Stimulated activated CD8-positive, alpha-beta memory T cell treated with anti-CD3 and anti-CD28 coated beads, Interleukin-12 subunit alpha, Interleukin-12 subunit beta, amount 100 ng/mL, for 4 hours (primary cell): ENCODE results near the gene RBMS3.
"Not testable (repeated sequence)": the region's sequence is repeated elsewhere in the genome, so short reads cannot be mapped to it uniquely, and the experiment has no call there.

Experiments used
- DNase-seq: peaks from one replicate; pipeline ENCODE4 v3.0.0-alpha.2; 2020; ENCODE audit warnings: low read depth

RBMS3 gene

DNA sequence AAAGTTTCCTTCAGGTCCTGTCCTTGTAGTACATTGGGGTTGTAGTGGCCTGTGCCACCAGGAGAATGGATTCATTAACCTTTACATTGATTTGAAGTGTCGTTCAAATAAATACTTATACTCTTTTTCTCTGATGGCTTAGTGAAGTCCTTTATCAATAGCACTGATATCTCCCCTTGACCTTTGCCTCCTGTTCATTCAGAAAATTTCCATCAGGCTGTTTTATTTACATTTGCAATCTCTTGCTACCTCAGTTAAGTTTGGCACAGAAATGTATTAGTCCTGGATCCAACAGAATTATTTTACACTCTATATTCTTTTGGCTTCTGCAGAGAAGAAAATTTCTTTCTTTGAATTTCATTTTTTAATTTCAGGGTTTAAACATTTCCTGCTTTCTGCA lies 497.0 kb downstream of the RBMS3 start:
- DNase-seq: no peak

DNA sequence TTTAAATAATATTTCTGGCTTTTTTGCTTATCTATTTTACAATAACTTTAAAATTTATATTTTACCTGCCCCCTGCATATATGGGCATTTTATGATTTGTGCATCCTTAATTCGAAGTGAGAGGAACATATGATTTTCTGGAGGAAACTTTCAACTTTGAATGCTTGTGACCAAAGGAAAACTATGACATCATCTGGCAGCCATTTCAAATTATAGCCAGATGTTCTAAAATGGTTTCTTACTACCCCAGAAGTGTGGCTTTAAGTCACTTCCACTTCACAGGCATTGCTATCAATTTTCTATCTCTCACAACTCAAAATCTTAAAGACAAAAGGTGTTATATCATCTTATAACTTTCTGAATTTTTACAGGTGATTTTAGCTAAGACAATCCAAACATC lies 508.8 kb downstream of the RBMS3 start:
- DNase-seq: no peak

DNA sequence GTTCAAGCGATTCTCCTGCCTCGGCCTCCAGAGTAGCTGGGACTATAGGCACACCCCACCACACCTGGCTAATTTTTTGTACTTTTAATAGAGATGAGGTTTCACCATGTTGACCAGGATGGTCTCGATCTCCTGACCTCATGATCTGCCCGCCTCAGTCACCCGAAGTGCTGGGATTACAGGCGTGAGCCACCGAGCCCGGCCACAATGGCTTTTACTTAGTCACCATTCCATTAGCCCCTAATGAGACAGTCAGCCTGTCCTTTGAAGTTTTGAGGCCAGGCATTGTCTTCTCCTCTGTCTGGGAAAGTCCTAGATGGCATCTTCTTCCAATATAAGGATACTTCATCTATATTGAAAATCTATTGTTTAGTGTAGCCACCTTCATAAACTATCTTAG lies 515.9 kb downstream of the RBMS3 start:
- DNase-seq: no peak

DNA sequence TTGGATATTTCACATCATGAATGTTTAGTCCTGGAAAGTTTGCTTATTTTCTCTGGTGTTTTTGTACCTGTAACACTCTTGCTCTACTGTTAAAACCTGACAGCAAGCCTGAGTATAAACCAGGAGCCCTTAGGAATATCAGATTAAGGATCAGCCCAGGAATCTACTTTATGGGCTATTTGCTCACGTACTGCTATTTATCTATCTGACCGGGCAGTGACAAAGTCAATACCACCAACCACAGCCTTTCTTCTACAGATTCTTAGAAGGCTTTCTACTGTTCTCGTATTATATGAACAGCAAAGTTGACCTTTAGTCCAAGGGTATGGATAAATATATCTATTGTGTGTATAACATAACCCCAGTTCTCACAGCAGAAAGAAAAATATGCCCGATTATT lies 521.2 kb downstream of the RBMS3 start:
- no peak for DNase-seq

DNA sequence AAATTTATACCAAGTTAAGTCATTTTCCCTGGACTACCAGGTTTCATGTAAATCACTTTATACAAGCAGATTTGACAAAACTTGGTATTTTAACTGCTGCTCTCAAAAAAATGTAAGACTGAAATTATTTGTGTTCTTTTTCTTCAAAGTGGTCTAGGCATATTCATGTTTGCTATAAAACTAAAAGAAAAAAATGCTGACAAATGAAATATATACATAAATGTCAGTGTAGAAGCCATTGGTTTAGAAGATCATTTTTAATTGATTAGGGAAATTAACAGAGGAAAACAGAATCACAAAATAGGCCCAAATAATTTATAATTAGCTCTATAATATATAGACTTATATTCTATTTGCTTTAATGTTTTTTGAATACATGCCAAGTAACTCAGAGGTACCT lies 523.2 kb downstream of the RBMS3 start:
- DNase-seq: no peak

DNA sequence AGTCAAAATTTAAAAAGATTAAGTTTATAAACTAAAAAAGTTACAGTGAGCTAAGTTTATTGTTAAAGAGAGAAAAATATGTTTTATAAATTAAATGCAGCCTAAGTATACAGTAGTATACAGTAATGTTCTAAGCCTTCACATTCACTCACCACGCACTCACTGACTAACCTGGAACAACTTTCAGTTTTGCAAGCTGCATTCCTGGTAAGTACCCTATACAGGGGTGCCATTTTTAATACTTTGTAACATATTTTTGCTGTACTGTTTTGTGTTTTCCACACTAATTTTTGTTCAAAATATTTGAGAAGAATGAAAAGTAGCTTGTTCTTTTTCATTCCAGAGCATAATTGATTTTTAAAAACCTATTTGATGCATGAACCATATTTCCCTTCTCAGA lies 524.9 kb downstream of the RBMS3 start:
- no peak for DNase-seq

DNA sequence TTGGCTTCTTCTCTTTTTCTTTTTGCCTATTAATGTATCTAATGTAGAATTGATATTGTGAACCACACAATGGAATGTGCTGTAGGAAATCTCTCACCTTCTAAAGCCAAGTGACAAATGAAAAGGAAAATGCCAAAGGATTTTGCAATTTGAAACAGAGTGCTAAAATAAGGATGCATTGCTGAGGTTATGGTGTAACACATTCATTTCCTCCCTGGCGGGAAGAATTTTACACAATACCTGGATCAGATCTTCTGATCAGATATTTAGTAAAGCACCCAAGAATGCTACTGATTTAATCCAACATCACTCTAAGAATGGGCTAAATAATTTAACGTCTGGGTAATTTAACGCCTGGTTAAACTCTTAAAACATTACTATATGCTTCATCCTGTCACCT lies 527.5 kb downstream of the RBMS3 start:
- DNase-seq: not testable (repeated sequence)

DNA sequence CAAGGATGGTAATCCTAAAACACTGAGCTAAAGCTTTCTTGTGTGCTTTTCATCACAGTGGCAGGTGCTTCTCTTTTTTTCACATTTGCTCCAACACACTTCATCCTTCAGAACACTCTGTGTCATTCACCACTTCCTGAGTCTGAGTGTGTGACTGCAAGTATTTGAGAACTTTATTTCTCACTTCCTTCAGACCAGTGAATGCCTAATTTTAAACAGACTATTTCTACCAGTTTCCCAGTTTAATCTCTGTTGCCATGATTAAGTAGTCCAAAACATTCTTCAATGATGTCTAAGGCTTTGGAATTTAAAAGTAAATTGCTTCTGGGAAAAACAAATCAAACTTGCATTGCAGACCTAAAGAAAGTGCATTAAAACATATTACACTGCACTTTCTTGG lies 541.2 kb downstream of the RBMS3 start:
- DNase-seq: no peak

DNA sequence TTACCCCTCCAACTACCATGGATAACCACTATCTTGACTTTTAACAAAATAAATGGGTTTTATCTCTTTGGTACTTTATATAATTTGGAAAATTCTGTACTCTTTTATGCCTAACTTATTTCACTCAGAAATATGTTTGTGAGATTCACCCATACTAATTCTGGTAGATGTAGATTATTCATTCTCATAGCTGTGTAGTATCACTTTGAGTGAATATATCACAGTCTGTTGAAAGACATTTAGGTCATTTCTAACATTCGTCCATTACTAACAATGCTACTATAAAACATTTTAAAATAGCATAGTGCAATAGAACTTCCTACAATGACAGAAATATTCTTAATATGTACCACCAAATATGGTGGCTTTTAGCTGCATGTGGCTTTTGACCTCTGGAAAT lies 542.4 kb downstream of the RBMS3 start:
- no peak for DNase-seq

DNA sequence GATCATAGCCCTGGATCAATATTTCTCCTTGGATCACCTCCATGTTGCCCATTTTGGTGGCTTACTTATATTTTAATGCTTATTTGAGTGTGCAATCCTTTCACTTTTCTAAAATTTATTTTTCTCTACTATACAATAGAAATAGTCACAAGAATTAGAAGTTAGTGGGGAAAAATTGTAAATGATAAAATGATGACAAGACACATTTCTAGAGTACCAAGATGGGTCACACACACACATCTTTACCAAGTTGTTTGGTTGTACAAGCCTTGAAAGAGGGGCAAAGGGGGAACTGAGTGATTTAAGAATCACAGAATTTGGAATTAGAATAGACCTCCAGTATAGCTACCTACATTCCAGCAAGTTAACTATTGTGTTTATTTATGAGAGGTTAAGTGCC lies 545.8 kb downstream of the RBMS3 start:
- DNase-seq: no peak

DNA sequence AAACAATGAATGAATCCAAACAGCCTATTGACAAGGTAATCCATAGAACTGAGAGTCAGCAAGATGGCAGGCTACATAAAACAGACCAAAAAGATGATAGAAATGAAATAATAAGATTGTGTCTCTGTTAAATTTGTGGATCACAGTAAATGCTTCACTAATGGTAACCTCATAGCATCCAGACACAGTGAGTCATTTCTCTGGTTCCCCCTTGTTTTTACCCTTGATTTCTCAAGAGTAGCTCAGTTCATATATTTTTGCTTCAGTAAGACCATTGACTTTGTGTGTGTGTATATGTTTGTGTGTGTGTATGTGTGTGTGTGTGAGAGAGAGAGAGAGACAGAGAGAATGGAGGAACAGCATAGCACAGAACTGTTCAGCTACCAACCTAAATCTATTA lies 546.9 kb downstream of the RBMS3 start:
- DNase-seq: no peak

DNA sequence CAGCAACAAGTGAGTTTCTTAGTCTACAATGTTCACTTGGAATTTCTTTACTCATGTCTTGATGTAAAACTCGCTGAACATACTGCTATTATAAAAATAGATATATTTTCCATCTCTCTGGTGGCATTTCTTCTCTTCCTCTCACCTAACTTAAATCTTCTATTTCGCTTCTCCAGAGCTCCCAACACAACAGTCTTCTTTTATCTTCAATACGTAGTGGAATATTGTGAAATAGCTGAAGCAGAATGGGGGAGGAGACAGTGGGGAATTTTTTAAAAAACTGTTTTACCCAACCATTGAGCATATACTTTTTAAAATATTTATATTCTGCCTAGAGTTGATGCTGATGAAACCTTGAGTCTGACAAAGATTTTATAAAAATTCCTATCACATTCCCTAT lies 548.5 kb downstream of the RBMS3 start:
- no peak for DNase-seq

DNA sequence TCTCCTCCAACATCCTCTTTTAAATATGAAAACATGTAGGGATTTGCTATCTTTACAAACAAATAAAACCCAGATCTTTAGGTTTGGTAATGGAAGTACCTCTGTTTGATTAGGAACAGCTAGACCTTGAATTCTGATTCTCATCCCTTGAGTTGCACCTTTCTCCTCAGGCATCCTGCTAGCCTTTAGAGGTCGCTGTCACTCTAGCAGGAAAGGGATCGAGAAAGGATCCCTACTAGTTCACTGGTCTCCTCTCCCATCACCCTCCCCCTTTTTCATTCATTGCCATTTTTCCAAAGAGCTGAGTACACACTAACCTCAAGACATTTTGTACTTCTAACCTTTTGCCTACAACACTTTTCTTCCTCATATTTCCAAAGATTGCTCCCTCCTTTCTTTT lies 569.8 kb downstream of the RBMS3 start:
- no peak for DNase-seq

DNA sequence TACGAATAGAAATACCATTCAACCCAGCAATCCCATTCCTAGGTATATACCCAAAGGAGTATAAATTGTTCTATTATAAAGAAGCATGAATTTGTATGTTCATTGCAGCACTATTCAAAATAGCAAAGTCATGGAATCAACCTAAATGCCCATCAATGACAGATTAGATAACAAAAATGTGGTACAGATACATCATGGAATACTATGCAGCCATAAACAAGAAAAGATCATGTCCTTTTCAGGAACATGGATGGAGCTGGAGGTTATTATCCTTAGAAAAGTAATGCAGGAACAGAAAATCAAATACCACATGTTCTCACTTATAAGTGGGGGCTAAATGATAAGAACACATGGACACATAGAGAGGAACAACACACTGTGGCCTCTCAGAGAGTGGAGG lies 571.9 kb downstream of the RBMS3 start:
- no peak for DNase-seq

DNA sequence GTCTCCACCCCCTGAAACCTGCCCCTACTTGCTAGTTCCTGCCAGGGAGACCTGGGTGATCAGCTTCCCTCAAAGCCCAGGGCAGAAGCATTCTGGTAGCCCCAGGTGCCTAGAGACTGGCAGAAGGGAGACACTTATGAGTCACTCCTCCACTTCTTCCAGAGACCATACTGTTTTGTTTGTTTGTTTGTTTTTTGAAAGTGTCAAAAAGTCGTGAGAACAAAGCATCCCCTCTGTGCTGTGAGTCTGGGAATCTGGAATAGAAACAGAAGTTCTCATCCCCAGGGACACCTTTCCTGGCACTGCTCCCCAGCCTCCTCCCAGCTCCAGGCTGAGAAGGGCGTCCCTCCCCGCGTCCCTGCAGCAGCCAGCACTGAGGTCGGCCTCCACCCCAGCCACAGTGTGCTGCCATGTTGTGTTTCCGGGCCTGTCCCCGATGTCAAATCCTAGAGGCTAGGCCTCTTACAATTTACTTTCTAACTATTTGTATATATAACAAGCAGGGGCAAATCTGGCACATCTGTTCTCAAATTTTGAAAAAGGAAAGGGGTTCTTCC lies 573.0 kb downstream of the RBMS3 start:
- DNase-seq: no peak

DNA sequence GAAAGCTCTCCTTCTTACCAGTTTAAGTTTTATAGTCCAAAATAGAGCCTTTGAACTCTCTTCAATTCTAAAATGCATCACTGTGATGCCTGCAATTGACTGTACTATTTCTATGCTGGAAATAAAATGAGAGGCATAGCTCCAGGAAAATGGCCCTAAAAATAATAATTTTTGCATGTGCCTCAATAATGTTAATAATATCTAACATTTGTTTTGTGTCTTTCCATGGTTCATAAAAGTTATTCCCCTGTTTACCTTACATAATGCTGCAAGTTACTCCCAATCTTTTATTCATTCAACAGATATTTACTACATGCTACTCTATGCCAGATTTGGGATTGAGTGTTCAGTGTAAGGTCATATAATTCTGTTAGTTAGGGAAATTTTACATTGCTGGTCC lies 574.0 kb downstream of the RBMS3 start:
- DNase-seq: no peak

DNA sequence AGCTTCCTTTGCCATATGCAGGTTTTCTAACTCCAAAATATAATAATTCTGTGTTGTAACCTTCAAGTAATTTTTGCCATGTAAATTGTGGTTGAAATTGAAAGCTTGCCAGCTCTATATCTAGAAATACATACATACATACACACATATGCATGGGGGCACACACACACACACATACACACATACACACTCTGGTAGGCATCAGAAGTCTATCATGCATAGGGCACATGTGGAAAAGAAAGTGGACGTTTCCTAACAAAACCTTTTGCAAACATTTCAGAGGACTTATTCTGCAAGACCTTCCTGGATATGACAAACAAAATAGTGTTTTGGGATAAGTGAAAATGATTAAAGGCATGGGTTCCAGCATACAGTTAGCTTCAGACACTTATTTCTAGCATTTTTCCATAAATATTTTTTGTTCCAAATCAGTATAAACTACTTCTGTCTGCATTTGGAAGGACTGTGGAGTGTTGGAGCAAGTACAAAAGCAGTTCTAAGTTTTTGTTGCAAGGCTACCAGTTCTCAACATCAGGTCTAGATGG lies 578.9 kb downstream of the RBMS3 start:
- no peak for DNase-seq

DNA sequence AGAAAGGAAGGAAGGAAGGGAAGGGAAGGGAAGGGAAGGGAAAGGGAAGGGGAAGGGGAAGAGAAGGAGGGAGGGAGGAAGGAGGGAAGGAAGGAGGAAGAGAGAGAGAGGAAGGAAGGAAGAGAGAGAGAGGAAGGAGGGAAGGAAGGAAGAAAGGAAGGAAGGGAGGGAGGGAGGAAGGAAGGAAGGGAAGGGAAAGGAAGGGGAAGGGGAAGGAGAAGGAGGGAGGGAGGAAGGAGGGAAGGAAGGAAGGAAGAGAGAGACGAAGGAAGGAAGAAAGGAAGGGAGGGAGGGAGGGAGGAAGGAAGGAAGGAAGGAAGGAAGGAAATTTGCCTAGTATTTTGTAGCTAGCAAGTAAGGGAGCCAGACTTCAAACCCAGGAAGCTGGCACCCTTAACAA lies 583.9 kb downstream of the RBMS3 start:
- no peak for DNase-seq

DNA sequence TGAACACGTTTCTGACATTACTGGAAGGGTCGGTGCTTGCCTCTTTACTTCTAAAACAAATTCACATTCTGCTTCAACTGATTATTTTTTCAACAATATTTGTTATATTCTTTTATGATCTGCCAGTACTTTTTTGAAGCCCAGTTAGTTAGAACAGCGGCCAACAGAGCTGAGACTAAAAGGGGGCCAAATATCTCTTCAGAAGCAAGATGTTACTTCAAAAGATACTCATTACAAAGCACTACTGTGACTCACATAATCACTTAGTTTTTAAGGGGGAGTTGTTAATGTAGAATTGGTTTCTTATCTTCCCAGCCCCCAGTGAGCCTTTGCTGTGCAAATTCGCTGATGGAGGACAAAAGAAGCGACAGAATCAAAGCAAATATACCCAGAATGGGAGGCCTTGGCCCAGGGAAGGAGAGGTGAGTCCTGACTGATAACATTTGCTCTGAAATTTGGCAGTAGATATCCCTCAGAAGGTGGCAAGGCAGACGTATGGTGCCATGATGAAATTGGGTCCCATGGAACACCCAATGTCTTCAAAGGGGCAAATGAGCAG lies 587.8 kb downstream of the RBMS3 start:
- DNase-seq: no peak

DNA sequence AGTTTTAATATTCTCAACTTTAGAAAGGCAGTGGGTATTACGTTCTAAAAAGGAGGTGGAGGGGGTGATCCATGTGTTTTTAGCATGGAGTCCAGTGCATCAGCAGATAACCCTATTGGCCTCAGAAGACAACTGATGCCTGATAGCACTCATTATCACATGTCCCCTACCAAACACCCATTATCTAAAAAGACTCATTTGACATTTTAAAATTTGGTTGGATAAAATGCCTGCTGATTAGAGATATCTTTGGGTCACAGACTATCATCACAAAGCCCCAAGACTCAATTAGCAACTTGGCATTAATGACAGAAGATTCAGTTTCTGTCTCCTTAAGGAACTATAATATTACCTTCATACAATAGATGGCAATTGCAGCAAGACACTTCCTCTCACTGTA lies 589.3 kb downstream of the RBMS3 start:
- DNase-seq: no peak

DNA sequence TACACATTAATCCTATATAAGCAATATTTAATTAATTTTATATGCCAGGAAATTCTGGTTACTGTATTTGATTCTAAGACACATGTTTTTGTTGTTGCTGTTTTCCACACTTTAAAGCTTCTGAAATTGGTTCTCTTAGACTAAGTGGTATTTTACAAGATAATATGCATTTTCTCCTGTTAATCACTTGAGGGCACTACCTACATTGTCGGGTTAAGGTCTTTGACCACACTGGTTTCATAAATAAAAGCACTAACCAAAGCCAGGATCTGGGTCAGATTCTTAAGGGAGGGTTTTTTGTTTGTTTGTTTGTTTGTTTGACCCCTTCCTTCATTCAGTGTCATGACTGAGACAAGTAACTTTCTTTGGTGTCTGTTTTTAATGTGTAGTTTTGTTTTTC lies 590.2 kb downstream of the RBMS3 start:
- no peak for DNase-seq

DNA sequence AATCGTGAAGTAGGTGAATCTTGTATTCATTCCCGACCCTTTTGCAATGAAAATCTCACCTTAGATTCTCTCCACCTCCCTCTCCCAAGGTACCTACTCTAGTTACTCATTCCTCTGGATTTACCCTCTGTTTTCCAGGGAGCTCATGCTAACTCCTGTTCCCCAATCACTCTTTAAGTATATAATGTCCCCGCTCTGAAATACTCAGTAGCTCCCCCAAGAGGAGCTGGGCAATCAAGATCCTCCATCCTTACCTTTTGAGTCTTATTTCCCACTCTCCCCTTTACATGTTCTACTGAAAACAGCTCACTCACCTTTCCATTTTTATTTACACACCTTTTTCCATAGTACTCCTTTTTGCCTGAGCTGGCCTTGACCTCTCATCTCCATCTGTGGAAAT lies 599.9 kb downstream of the RBMS3 start:
- no peak for DNase-seq

DNA sequence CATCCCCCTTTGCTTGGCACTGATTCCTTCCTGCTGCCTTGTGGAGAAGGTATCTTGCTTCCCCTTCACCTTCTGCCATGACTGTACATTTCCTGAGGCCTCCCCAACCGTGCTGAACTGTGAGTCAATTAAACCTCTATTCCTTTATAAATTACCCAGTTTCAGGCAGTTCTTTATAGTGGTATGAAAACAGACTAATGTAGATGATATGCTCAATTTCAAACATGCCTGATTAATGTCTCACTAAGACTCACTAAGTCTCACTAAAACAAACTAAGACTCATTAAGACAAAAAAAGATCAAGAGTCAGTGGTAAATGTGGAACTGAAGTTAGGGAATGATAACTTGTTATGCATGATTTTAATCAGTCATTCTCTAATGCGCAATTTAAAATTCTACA lies 606.6 kb downstream of the RBMS3 start:
- DNase-seq: no peak

DNA sequence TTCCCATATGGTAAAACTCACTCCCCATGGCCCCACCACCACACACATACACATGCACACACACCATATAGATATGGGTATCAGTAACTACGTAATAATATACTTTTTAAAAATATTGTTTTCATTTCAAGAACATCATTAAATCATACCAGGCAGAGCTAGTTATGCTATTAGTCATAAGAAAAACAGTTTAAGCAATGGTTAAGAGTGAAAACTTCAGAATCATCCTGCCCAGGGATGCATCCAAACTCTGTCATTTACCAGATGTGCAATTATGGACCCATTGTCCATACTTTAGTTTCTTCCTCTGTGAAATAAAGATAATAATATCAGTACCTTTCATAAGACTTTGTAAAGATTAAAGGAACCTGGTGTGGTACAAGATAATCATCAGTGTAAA lies 608.3 kb downstream of the RBMS3 start:
- no peak for DNase-seq

DNA sequence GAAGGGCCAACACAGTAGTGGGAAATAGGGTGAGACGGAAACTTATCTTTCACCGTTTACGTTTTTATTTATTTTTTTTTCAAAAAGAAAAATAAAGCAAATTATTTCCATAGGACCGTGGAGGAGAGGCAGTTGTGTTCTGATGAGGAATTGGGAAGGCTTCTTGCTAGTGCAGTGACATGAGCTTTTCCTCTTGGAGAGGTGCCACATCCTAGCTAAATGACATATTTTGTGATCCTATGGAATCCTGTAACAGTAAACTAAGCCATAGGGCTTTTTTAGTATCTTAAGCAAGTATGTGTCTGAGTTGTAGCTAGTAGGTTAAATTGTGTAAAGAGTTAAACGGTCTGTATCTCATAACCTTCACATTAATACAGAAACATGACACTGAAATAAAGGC lies 609.9 kb downstream of the RBMS3 start:
- no peak for DNase-seq
